Right lobe of liver (tissue), 6 donors: Measurements from ENCODE around the gene EPN1. TPM values are rescaled to one million over a fixed set of nuclear protein-coding genes. Genes with fewer than 3 reads are reported as not detected.

ENCODE experiments used
- ATAC-seq, 4 donors: fragments of 200-7000 bp; cut with Tn5 transposase; one replicate each; pipeline ENCODE4 v1.9.1; 2020; ENCODE audit warnings: mild to moderate bottlenecking in 4 of 4, moderate library complexity in 4 of 4
- DNase-seq, 3 donors: peaks; one replicate each; pipeline ENCODE4 v3.0.0-alpha.2; 2020
- H3K27ac ChIP-seq, 3 donors: fragments of 200-600 bp; one replicate each; pipeline ENCODE4 v1.8.0; 2022
- H3K27me3 ChIP-seq, 2 donors: fragments of 200-600 bp; one replicate each; pipeline ENCODE4 v1.8.0; 2022
- H3K36me3 ChIP-seq, 4 donors: fragments of 200-600 bp; sonication (generic) in 1 of 4; one replicate each; pipeline versions ENCODE4 v1.5.1 to v1.8.0; 2017 to 2022; ENCODE audit warnings: control low read depth in 1 of 4
- H3K4me1 ChIP-seq, 4 donors: fragments of 200-600 bp; sonication (generic) in 1 of 4; one replicate each; pipeline versions ENCODE4 v1.5.1 to v1.8.0; 2017 to 2022; ENCODE audit warnings: control low read depth in 1 of 4
- H3K4me3 ChIP-seq, 3 donors: fragments of 200-600 bp; one replicate each; pipeline ENCODE4 v1.8.0; 2022
- H3K9me3 ChIP-seq, 4 donors: fragments of 200-600 bp; sonication (generic) in 1 of 4; one replicate each; pipeline versions ENCODE4 v1.5.1 to v1.8.0; 2017 to 2022; ENCODE audit warnings: control low read depth in 1 of 4
- CTCF ChIP-seq, 4 donors: fragments of 200-600 bp in 3 of 4; fragments of 450-650 bp in 1 of 4; IDR thresholded peaks; one replicate each; pipeline versions ENCODE4 v1.5.1 to v1.8.0; 2016 to 2022; ENCODE audit warnings: antibody characterized with exemption in 4 of 4, mild to moderate bottlenecking in 2 of 4
- POLR2A ChIP-seq: fragments of 450-650 bp; IDR thresholded peaks from one replicate; pipeline ENCODE4 v1.6.1; 2017; ENCODE audit warnings: antibody characterized with exemption, mild to moderate bottlenecking
- WGBS: methylation state at CpG from one replicate; pipeline ENCODE4 v1.1.6; 2018; ENCODE audit warnings: low coverage, low lambda C conversion rate; ENCODE audit not compliant: insufficient coverage; ENCODE audit errors: missing lambda C conversion rate; 5-methylcytosine and 5-hydroxymethylcytosine counted together
- intact Hi-C, 2 donors: fragments of 100-400 bp; cut with DNase I; formaldehyde crosslinking; loops; one replicate each; pipeline versions ENCODE4 v1.11.2 to v1.14.1; 2022
- total RNA-seq, 6 experiments: library from RNA; depleted of rRNA in 2 of 6; stranded (reverse); fragments of >200 nt in 2 of 6; fragmentation: NEBNext Ultra II Directional in 3 of 6; extraction: Animal tissue kit (Norgen Biotek cat#: 25700) in 3 of 6; gene quantifications; one replicate each; pipeline versions ENCODE4 v1.1.0 to v1.2.4, GENCODE V29; 2016 to 2023
- donor health status: DM: no; HTN: yes; CAD: no.
- donor health status: DM: no; HTN: no; CAD: no.
- donor health status: DM: no; HTN: no; CAD: no.
- donor health status: DM: no; HTN: yes; CAD: no.
- donor health status: DM: no; HTN: yes; CAD: no.

Gene EPN1
- total RNA-seq, 6 experiments from 2014 or later = 88.9 to 162 (median 107) TPM

GRCh38 chr19:55661826-55662225 is 13.2 kb upstream of the EPN1 start:
- H3K4me1 ChIP-seq = peaks cover 0 to 21% (median 8%) of the 10 kb centered on the region in 4 donors
- WGBS = 44% methylated on average over 7 of the region's 7 CpGs
- DNase-seq (no peak), ATAC-seq (no peak)
- H3K27me3 ChIP-seq = no peaks in the 10 kb centered on the region
- intact Hi-C loops = no loop called here
- H3K36me3 ChIP-seq = peaks cover 0 to 60% (median 26%) of the 10 kb centered on the region in 4 donors
- no peaks in the 10 kb centered on the region for H3K9me3 ChIP-seq
- H3K4me3 ChIP-seq = no peak overlapping the region
- TF ChIP-seq POLR2A (no peak), CTCF (IDR thresholded peaks at IDR 0.05) (no peak)
- no peak overlapping the region for H3K27ac ChIP-seq

- ATAC-seq = no peak
- H3K27ac ChIP-seq = no peak overlapping the region
- no CpG with 5 or more reads among the region's 20 CpGs for WGBS
- H3K27me3 ChIP-seq = no peaks in the 10 kb centered on the region
- H3K36me3 ChIP-seq = peaks cover 5 to 82% (median 32%) of the 10 kb centered on the region in 4 donors
- DNase-seq = no peak
- no peaks in the 10 kb centered on the region for H3K9me3 ChIP-seq
- TF ChIP-seq CTCF (IDR thresholded peaks at IDR 0.05) (no peak), POLR2A (no peak)
- H3K4me3 ChIP-seq = no peak overlapping the region
- intact Hi-C loops = no loop called here
- no peaks in the 10 kb centered on the region for H3K4me1 ChIP-seq
These were observed 11.0 kb upstream of the EPN1 start for GRCh38 chr19:55663846-55664536.

- TF ChIP-seq POLR2A = no peak
- no peak for TF ChIP-seq CTCF (IDR thresholded peaks at IDR 0.05)
- H3K9me3 ChIP-seq = no peaks in the 10 kb centered on the region
- H3K27me3 ChIP-seq = no peaks in the 10 kb centered on the region
- ATAC-seq (no peak), DNase-seq (no peak)
- WGBS = 90% methylated on average over 2 of the region's 12 CpGs
- peaks cover 17 to 82% (median 39%) of the 10 kb centered on the region in 4 donors for H3K36me3 ChIP-seq
- H3K4me1 ChIP-seq = no peaks in the 10 kb centered on the region
- no peak overlapping the region for H3K27ac ChIP-seq
- intact Hi-C loops = no loop called here
- no peak overlapping the region for H3K4me3 ChIP-seq
These were observed 8.6 kb upstream of the EPN1 start for GRCh38 chr19:55666343-55667005.

- Histone ChIP-seq H3K36me3 (peaks cover 17 to 78% (median 38%) of the 10 kb centered on the region in 4 donors), H3K9me3 (no peaks in the 10 kb centered on the region), H3K27me3 (no peaks in the 10 kb centered on the region), H3K27ac (no peak overlapping the region), H3K4me3 (no peak overlapping the region), H3K4me1 (no peaks in the 10 kb centered on the region)
- ATAC-seq = no peak
- WGBS = 100% methylated on average over 1 of the region's 4 CpGs
- no peak for DNase-seq
- TF ChIP-seq POLR2A (no peak), CTCF (IDR thresholded peaks at IDR 0.05) (no peak)
- intact Hi-C loops = no loop called here
These were observed 8.0 kb upstream of the EPN1 start for GRCh38 chr19:55667006-55667381.
